HG03571 (cell line): ENCODE measurements around the gene OSBPL1A.
"Not testable (repeated sequence)": the region's sequence is repeated elsewhere in the genome, so short reads cannot be mapped to it uniquely, and the experiment has no call there.

ENCODE experiments used
- ATAC-seq: cut with Tn5 transposase; IDR thresholded peaks from one replicate; pipeline ENCODE4 v1.9.1; 2021; ENCODE audit not compliant: unreplicated experiment

OSBPL1A gene

DNA sequence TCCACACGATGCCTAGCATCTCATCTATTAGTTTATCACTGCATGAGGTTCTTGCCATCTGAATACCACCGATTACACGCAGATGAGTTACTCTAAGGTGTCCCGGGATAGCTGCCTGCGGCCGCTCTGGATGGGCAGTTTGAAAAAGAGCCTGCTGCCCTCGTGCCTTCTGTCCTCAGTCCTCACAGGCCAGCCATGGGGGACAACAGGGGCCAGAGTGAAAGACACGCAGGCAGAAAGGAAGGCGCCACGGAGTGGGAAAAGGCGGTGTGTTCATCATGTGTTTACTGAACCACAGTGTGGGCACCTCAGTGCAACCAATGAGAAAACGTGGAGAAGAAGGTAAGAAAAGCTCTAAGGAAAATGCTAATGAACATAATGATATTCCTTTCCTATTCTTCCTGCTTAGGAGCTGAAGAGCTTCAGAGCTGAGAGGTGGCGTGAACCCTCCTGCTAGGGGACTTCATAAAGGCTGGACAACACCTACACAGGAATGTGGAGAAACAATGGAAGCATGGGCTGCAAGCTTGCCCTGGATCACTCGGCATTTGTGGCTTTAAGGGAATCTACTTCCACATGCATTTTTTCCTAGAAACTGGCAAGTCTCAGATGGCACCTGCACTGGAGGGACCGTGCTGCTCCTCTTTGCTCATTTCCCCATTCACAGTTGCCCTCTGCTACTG is 207.8 kb downstream of the OSBPL1A start:
- ATAC-seq: no peak

DNA sequence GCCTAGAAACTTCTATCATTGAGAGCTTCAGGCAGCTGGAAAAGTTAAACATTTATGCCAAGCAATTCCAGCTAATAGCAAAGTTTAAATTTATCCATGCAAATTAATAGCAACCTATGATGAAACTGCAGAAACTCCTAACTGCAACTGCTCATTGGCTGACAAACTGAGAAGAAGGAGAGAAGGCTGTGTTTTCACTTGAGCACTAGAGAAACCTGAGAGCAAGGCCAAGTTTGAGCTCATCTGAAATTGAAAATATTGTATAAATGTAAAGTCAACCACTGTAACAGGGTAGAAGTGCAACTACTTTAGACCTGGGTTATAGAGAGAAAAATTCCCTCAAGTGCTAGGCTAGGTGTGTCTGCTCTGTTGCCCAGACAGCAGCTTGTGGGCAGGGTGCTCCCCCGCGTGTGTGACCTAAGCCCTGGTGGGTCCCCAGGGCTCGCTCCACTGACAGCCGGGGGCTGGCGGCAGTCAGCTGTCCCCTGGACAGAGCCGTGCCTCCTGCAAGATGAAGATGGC is 208.6 kb downstream of the OSBPL1A start:
- no peak for ATAC-seq

- ATAC-seq: no peak
Measured at GRCh38 chr18:24188120-24188519, 209.5 kb downstream of the OSBPL1A start.

GRCh38 chr18:24187689-24188088 is 209.9 kb downstream of the OSBPL1A start:
- no peak for ATAC-seq

- peak; percentile 54 for ATAC-seq
Measured at GRCh38 chr18:24187049-24187448, 210.6 kb downstream of the OSBPL1A start.

DNA sequence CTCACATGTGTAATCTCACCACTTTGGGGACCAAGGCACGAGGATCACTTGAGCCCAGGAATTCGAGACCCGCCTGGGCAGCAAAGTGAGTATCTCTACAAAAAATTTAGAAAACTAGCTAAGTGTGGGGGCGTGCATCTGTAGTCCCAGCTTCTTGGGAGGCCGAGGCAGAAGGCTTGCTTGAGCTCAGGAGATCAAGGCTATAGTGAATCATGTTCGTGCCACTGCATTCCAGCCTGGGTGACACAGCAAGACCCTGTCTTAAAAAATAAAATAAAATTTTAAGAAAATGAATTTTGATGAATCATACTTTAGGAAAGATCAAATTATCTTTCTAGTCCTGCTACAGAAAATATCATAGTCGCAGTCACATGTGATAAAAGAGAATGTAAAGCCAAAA is 211.8 kb downstream of the OSBPL1A start:
- ATAC-seq: no peak

DNA sequence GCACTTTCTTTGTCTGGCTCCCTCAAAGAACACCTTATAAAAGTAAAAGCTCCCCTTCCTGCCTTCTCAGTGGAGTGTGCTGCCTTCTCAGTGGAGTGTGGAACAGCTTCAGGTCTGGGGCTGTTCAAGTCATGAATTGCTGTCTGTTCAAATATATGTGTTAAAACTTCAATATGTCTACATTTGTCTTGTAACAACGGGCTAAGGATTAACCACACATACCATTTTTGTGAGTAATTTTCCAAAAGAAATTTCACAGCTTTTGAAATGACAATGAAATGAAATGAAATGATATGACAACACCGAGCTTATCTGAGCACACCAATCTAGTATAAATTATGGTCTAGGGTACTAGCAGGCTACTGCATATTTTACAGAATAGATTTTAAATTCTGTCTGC is 215.8 kb downstream of the OSBPL1A start:
- no peak for ATAC-seq

GRCh38 chr18:24180048-24180447 is 217.6 kb downstream of the OSBPL1A start:
- no peak for ATAC-seq

GRCh38 chr18:24177499-24178133 is 220.0 kb downstream of the OSBPL1A start:
- ATAC-seq: no peak

- ATAC-seq: peak; percentile 76
Measured at GRCh38 chr18:24176727-24177416, 220.8 kb downstream of the OSBPL1A start.

DNA sequence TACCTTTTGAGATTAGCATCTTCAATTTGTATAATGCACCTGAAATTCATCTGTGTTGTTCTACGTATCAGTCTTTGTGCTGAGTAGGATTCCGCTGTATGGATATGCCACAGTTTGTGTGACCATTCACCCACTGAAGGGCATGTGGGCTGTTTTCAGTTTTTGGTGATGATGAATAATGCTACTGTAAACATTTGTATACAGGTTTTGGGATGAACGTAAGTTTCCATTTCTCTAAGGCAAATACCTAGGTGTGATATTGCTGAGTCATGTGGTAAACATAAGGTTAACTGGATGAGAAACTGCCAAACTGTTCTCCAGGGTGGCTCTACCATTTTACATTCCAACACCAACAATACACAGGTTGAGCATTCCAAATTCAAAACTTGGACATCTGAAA is 223.6 kb downstream of the OSBPL1A start:
- no peak for ATAC-seq

DNA sequence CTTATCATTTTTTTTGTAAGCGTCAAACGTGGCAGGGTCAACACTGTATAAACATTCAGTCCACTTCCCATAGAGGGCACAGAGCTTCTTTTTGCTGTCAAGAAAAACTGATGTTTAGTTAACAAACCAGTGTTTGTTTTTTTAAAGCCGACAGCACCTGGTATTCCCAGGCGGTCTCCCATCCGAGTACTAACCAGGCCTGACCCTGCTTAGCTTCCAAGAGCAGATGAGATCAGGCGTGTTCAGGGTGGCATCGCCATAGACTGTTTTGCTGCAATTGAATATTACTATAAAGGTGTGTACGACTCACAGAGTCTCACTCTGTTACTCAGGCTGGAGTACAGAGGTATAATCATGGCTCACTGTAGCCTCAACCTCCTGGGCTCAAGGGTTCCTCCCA is 227.3 kb downstream of the OSBPL1A start:
- no peak for ATAC-seq

DNA sequence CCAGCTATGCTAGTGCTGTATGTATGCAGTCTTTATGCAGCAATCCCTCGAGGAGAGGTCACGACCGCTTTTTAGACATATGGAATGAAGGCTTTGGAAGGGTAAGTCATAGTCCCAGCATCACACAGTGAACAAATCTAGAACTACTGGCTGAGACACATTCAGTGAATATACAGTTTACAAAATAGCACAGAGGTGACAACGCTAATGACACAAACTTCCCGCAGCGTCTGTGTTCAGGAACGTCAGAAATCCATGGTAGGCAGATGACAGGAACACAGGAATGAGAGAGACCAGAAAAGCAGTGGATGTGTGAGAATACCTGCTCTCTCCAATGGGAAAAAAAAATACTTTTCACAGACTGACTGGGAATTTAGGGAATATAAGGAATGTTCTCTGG is 229.1 kb downstream of the OSBPL1A start:
- ATAC-seq: no peak

DNA sequence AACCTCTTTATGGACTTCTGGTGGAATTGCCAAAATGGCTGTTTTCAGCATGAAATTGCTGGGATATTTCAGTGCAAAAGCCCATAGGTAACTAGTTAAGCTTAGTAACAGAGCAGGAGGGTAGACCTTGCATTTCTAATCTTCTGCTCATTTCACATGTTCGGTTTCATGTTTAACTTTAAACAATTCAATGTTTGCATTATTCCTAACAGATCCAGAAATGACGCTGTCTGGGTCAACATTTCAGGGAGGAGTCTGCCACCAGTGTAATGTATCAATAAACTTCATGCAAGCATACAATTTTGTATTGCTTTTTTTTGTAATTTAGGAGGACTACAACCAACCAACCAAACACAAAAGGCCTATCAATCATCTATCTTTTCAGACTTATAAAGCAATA is 236.3 kb downstream of the OSBPL1A start:
- no peak for ATAC-seq

GRCh38 chr18:24160086-24160485 is 237.5 kb downstream of the OSBPL1A start:
- no peak for ATAC-seq

- no peak for ATAC-seq
Measured at GRCh38 chr18:24157855-24158254, 239.8 kb downstream of the OSBPL1A start.

- ATAC-seq: no peak
Measured at GRCh38 chr18:24153397-24153796, 244.2 kb downstream of the OSBPL1A start.

DNA sequence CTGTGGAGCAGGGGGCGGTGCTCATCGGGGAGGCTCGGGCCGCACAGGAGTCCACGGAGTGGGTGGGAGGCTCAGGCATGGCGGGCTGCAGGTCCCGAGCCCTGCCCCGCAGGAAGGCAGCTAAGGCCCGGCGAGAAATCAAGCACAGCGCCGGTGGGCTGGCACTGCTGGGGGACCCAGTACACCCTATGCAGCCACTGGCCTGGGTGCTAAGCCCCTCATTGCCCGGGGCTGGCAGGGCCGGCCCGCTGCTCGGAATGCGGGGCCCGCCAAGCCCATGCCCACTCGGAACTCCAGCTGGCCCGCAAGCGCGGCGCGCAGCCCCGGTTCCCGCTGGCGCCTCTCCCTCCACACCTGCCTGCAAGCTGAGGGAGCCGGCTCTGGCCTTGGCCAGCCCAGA is 248.0 kb downstream of the OSBPL1A start:
- ATAC-seq: not testable (repeated sequence)

- no peak for ATAC-seq
Measured at GRCh38 chr18:24142376-24142775, 255.2 kb downstream of the OSBPL1A start.

- ATAC-seq: no peak
Measured at GRCh38 chr18:24140697-24141096, 256.9 kb downstream of the OSBPL1A start.

- peak; percentile 82 for ATAC-seq
Measured at GRCh38 chr18:24138789-24139616, 258.6 kb downstream of the OSBPL1A start, which contains the start of gene CABYR. Gene CABYR (plus strand): TSS chr18:24139062. CDS start chr18:24143115, 4,053 bp downstream.
